Activated CD4-positive, alpha-beta memory T cell treated with anti-CD3 and anti-CD28 coated beads, Interleukin-2, amount 10 ng/mL, durations not matched to agents 7 days and 5 days (primary cell): ENCODE data around the gene CCDC117. TPM values are rescaled to one million over a fixed set of nuclear protein-coding genes. Genes with fewer than 3 reads are reported as not detected.
"Not testable (repeated sequence)": the region's sequence is repeated elsewhere in the genome, so short reads cannot be mapped to it uniquely, and the experiment has no call there.

Experiments
- CTCF ChIA-PET: fragments of 350-600 bp; sonication (Branson Sonifier 250); formaldehyde crosslinking; loops from one replicate; lab custom pipeline; 2021; ENCODE audit warnings: antibody characterized with exemption, inconsistent platforms; lab: Charles Lee
- POLR2A ChIA-PET: fragments of 350-600 bp; sonication (Branson Sonifier 250); formaldehyde crosslinking; loops from one replicate; lab custom pipeline; 2021; ENCODE audit warnings: antibody characterized with exemption; lab: Charles Lee
- DNase-seq: peaks from one replicate; pipeline ENCODE4 v3.0.0-alpha.2; 2020
- H3K27ac Mint-ChIP-seq: one replicate; pipeline ENCODE4 v1.8.0; 2021; ENCODE audit warnings: mild to moderate bottlenecking, mixed read lengths
- H3K27me3 Mint-ChIP-seq: one replicate; pipeline ENCODE4 v1.8.0; 2021; ENCODE audit warnings: mixed read lengths
- H3K36me3 Mint-ChIP-seq: one replicate; pipeline ENCODE4 v1.8.0; 2021; ENCODE audit warnings: low read depth, mixed read lengths
- H3K4me1 Mint-ChIP-seq: one replicate; pipeline ENCODE4 v1.8.0; 2021; ENCODE audit warnings: mixed read lengths
- H3K4me3 Mint-ChIP-seq: one replicate; pipeline ENCODE4 v1.8.0; 2021; ENCODE audit warnings: mild to moderate bottlenecking, mixed read lengths
- H3K9me3 Mint-ChIP-seq: one replicate; pipeline ENCODE4 v1.8.0; 2021; ENCODE audit warnings: mixed read lengths
- total RNA-seq, 2 experiments: library from RNA; stranded (reverse); gene quantifications; one replicate each; pipeline ENCODE4 v1.2.3, GENCODE V29; 2021

CCDC117 gene
- total RNA-seq, 2 experiments from 2014 or later, result 33.6 to 35.2 TPM

DNA sequence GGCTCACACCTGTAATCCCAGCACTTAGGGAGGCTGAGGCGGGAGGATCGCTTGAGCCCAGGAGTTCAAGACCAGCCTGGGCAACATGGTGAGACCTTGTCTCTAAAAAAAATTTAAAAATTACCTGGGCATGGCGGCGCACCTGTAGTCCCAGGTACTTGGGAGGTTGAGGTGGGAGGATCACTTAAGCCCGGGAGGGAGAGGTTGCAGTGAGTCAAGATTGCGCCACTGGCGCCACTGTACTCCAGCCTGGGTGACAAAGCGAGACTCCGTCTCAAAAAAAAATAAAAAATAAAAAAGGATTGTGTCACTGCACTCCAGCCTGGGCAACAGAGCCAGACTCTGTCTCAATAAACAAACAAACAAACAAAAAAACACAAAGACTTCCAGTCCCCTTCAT, 52.0 kb downstream of the CCDC117 start:
- Mint-ChIP-seq H3K4me1 (peaks cover 61% of the 10 kb centered on the region), H3K36me3 (peaks cover 39% of the 10 kb centered on the region)
- H3K27ac Mint-ChIP-seq, H3K9me3 Mint-ChIP-seq, DNase-seq, CTCF ChIA-PET, H3K4me3 Mint-ChIP-seq, H3K27me3 Mint-ChIP-seq: not testable (repeated sequence)
- POLR2A ChIA-PET, result interaction anchor here (18.3 kb wide), 1 partner anchor 28 kb away, joined by 348 read pairs; the partner anchor contains the start of gene XBP1

DNA sequence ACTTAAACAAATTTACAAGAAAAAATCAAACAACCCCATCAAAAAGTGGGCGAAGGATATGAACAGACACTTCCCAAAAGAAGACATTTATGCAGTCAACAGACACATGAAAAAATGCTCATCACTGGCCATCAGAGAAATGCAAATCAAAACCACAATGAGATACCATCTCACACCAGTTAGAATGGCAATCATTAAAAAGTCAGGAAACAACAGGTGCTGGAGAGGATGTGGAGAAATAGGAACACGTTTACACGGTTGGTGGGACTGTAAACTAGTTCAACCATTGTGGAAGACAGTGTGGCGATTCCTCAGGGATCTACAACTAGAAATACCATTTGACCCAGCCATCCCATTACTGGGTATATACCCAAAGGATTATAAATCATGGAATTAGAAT, 53.9 kb downstream of the CCDC117 start:
- Mint-ChIP-seq H3K36me3 (peaks cover 38% of the 10 kb centered on the region), H3K4me1 (peaks cover 52% of the 10 kb centered on the region)
- H3K27ac Mint-ChIP-seq, DNase-seq, H3K4me3 Mint-ChIP-seq, H3K9me3 Mint-ChIP-seq, H3K27me3 Mint-ChIP-seq: not testable (repeated sequence)
- CTCF ChIA-PET, result interaction anchor here (1.5 to 5.0 kb wide), 2 partner anchors 37 to 225 kb away, joined by 3 to 52 read pairs; no protein-coding TSS in a partner anchor
- POLR2A ChIA-PET, result interaction anchor here (2.0 to 18.3 kb wide), 3 partner anchors 8 to 29 kb away, joined by 5 to 348 read pairs (median 25); partner anchors contain the start of gene XBP1

DNA sequence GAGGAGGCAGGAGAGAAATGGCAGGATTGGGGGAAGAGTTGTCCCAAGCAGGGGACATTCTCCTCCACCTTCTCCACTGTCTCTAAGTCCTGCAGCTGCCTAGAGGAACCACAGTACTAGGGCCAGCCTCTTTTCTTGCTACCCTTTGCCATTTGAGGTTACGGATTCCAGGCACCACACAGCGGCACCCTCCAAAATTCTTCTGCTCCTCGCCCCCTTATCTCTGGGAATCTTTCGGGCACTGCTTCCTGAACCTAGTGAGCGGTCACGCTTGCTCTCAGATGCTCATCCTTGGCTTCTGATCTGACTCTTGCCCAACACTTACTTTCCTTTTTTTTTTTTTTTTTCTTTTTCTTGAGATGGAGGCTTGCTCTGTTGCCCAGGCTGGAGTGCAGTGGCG, 54.4 kb downstream of the CCDC117 start:
- Mint-ChIP-seq H3K4me1 (peaks cover 47% of the 10 kb centered on the region), H3K9me3 (no peaks in the 10 kb centered on the region), H3K4me3 (no peak overlapping the region), H3K36me3 (peaks cover 37% of the 10 kb centered on the region), H3K27me3 (no peaks in the 10 kb centered on the region), H3K27ac (no peak overlapping the region)
- CTCF ChIA-PET, result interaction anchor here (4.0 to 5.0 kb wide), 4 partner anchors 16 to 226 kb away, joined by 28 to 54 read pairs (median 48); partner anchors contain the start of gene XBP1
- POLR2A ChIA-PET, result interaction anchor here (2.0 to 18.3 kb wide), 3 partner anchors 8 to 30 kb away, joined by 5 to 348 read pairs (median 25); partner anchors contain the start of gene XBP1
- no peak for DNase-seq

DNA sequence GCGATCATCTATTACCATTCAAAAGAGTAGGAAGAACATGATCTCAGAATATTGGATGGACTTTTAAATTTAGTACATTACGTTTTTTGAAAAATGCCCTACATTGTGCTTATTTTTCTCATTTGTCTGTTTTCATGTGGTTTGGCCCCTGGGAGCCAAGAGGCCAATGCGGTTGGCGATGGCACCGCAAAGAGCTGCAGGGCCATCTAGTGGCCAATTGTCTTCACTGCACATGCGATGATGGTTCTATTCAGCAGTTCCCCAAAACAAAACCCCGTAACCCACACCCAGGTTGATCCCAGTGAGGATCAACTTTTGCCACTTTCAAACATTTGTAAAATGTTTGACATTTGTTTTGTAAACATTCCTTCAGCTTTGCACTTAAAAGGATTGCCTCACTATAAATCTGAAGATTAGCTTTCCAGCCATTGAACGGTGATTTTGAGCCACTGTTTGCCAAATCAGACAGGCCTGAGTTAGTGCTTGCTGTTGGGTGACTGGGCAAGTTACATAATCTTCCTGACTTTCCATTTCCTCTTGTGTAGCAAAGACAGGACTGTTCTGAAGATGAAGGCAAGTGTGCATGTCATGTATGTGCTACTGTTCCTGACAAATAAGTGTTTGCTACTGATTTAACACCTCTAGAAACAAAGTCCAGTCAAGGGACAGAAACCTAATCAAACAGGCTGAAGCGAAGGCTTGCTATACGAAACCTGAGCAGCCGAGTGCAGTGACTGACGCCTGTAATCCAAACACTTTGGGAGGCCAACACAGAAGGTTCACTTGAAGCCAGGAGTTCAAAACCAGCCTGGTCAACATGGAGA, 57.1 kb downstream of the CCDC117 start:
- Mint-ChIP-seq H3K4me1 (peaks cover 40% of the 10 kb centered on the region), H3K27ac (no peak overlapping the region), H3K4me3 (no peak overlapping the region), H3K9me3 (no peaks in the 10 kb centered on the region), H3K36me3 (peaks cover 29% of the 10 kb centered on the region), H3K27me3 (no peaks in the 10 kb centered on the region)
- ChIA-PET CTCF (interaction anchor here (0.9 to 5.0 kb wide), 18 partner anchors 10 to 229 kb away, joined by 3 to 54 read pairs (median 6); partner anchors contain the start of genes CCDC117 and XBP1), POLR2A (interaction anchor here (0.8 to 18.3 kb wide), 5 partner anchors 18 to 229 kb away, joined by 3 to 348 read pairs (median 10); partner anchors contain the start of genes CCDC117 and XBP1)
- DNase-seq, result peak; percentile 84

DNA sequence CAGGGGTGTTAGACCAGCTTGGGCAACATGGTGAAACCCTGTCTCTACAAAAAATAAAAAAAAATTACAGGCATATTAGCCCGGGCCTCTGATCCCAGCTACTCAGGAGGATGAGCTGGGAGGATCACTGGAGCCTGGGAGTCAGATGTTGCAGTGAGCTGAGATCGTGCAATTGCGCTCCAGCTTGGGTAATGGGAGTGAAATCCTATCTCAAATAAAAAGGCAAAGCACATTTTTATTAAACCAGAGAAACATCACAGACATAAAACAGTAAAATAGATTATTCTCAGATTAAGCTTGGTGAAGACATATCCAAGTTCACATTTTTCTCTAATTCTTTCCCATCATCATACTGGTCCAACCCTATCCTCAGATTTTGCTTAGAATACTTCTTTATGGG, 57.9 kb downstream of the CCDC117 start:
- H3K27me3 Mint-ChIP-seq, result no peaks in the 10 kb centered on the region
- H3K9me3 Mint-ChIP-seq, result no peaks in the 10 kb centered on the region
- no peak overlapping the region for H3K4me3 Mint-ChIP-seq
- no peak overlapping the region for H3K27ac Mint-ChIP-seq
- CTCF ChIA-PET, result interaction anchor here (0.6 to 5.0 kb wide), 10 partner anchors 11 to 230 kb away, joined by 3 to 54 read pairs (median 14); partner anchors contain the start of gene XBP1
- POLR2A ChIA-PET, result interaction anchor here (2.4 to 18.3 kb wide), 4 partner anchors 19 to 230 kb away, joined by 8 to 348 read pairs (median 18); partner anchors contain the start of genes CCDC117 and XBP1
- H3K4me1 Mint-ChIP-seq, result peaks cover 36% of the 10 kb centered on the region
- no peak for DNase-seq
- H3K36me3 Mint-ChIP-seq, result peaks cover 25% of the 10 kb centered on the region

DNA sequence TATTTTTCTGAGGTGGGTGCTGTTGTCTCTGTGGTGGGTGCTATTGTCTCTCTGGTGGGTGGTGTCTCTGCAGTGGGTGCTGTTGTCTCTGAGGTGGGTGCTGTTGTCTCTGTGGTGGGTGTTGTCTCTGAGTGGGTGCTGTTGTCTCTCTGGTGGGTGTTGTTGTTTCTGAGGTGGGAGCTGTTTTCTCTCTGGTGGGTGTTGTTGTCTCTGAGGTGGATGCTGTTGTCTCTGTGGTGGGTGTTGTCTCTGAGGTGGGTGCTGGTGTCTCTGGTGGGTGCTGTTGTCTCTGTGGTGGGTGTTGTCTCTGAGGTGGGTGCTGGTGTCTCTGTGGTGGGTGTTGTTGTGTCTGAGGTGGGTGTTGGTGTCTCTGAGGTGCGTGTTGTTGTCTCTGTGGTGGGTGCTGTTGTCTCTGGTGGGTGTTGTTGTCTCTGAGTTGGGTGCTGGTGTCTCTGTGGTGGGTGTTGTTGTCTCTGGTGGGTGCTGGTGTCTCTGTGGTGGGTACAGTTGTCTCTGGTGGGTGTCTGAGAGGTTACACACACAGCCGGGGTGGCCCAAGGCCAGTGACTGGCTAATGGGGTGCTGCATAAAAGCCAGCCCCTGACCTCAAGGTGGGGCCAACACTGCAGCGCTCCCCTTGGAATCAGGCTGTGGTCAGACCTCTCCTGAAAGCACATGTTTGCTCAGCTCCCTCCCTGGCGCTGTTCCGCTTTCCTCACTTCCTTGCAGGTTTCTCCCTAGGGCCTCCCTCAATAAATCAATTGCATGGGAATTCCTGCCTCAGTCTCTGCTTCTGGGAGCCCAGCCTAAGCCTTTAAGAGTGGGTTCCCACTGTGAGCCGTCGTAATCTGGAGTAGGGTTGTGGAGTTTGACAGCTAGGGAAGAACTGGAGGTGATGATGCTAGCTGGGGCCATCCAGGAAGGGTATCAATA, 58.9 kb downstream of the CCDC117 start:
- H3K27me3 Mint-ChIP-seq, result no peaks in the 10 kb centered on the region
- no peak overlapping the region for H3K4me3 Mint-ChIP-seq
- H3K4me1 Mint-ChIP-seq, result peaks cover 33% of the 10 kb centered on the region
- POLR2A ChIA-PET, result interaction anchor here (2.0 to 18.3 kb wide), 3 partner anchors 20 to 231 kb away, joined by 8 to 348 read pairs (median 8); partner anchors contain the start of gene XBP1
- H3K9me3 Mint-ChIP-seq, result no peaks in the 10 kb centered on the region
- CTCF ChIA-PET, result interaction anchor here (0.5 to 5.0 kb wide), 7 partner anchors 32 to 231 kb away, joined by 4 to 54 read pairs (median 7); partner anchors contain the start of gene XBP1
- H3K36me3 Mint-ChIP-seq, result peaks cover 18% of the 10 kb centered on the region
- DNase-seq, result no peak
- no peak overlapping the region for H3K27ac Mint-ChIP-seq

DNA sequence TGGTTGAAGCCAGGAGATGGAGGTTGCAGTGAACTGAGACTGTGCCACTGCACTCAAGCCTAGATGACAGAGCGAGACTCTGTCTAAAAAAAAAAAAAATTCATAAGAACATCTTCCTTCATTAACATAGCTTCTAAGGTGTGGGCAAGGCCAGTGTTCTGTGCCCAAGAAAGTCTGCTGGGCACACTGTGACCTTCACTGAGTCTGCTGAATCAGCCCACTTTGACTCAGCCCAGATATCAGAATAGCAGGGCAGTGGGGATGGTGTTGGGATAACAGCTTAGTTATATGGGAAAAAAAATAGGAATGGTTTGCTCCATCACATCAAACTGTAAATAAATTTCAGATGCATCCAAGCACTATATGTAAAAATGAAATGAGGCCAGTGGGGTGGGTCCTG, 60.2 kb downstream of the CCDC117 start:
- H3K27me3 Mint-ChIP-seq, result no peaks in the 10 kb centered on the region
- POLR2A ChIA-PET, result interaction anchor here (0.9 to 18.3 kb wide), 3 partner anchors 21 to 92 kb away, joined by 3 to 348 read pairs (median 8); partner anchors contain the start of gene XBP1
- no peak overlapping the region for H3K27ac Mint-ChIP-seq
- no peak overlapping the region for H3K4me3 Mint-ChIP-seq
- CTCF ChIA-PET, result interaction anchor here (1.3 kb wide), 2 partner anchors 45 to 232 kb away, joined by 4 read pairs; no protein-coding TSS in a partner anchor
- DNase-seq, result no peak
- H3K36me3 Mint-ChIP-seq, result peaks cover 13% of the 10 kb centered on the region
- H3K4me1 Mint-ChIP-seq, result peaks cover 25% of the 10 kb centered on the region
- no peaks in the 10 kb centered on the region for H3K9me3 Mint-ChIP-seq

DNA sequence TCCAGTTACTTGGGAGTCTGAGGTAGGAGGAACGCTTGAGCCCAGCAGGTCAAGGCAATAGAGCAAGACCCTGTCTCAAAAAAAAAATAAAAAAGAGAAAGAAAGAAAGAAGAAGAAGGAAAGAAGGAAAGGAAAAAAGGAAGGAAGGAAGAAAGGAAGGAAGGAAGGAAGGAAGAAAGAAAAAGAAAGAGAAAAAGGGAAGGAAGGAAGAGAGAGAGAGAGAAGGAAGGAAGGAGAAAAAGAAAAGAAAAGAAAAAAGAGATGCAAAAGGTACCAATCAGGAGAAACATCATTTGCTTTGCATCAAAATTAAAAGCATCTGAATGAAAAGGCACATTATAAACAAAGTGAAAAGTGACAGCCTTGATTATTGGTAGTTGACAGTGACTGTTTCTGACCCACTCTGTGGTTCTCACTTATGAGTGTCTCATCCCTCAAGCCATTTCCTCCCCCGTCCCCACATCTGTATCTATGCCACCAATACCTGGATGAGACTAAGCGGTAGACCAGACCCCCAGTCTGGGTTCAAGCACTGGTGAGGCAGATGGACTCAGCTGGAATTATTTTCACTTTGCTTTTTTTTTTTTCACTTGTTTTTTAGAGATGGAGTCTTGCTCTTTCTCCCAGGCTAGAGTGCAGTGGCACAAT, 60.9 kb downstream of the CCDC117 start:
- H3K36me3 Mint-ChIP-seq, result peaks cover 10% of the 10 kb centered on the region
- ChIA-PET POLR2A (interaction anchor here (2.0 to 18.3 kb wide), 2 partner anchors 22 to 36 kb away, joined by 8 to 348 read pairs; partner anchors contain the start of gene XBP1), CTCF (interaction anchor here (0.6 to 1.3 kb wide), 2 partner anchors 35 to 232 kb away, joined by 3 to 4 read pairs; no protein-coding TSS in a partner anchor)
- DNase-seq, result no peak
- H3K4me1 Mint-ChIP-seq, result peaks cover 22% of the 10 kb centered on the region
- no peaks in the 10 kb centered on the region for H3K27me3 Mint-ChIP-seq
- H3K9me3 Mint-ChIP-seq, result no peaks in the 10 kb centered on the region
- no peak overlapping the region for H3K4me3 Mint-ChIP-seq
- no peak overlapping the region for H3K27ac Mint-ChIP-seq

DNA sequence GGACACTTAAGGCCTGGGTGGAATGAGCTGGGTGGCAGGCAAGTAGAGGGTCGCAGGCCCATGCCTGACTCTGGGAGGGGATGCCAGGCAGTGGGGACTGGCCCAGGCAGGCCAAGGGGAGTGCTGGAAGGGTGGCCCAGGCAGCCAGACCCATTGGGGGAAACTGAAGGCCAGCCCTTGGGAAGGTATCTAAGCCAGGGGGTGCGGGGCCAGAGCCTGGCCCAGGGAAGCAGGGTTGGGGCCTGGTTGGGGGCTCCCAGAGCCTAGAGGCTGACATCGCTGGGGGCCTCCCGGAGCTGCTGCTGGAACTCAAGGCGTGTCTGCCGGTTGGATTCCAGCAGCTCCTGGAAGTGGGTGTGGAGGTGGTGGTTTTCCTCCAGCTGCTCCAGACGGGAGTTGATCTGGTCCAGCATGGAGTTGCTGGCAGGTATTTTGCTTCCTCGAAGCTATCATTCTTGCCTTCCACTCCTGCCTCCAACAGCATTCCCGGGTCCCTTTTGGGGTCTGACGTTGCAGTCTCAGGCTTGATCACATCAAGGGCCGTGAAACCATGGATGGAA, 63.2 kb downstream of the CCDC117 start:
- DNase-seq, result no peak
- no peaks in the 10 kb centered on the region for H3K9me3 Mint-ChIP-seq
- ChIA-PET CTCF (interaction anchor here (0.6 kb wide), 1 partner anchor 24 kb away, joined by 3 read pairs; no protein-coding TSS in a partner anchor), POLR2A (no interaction called here)
- H3K27ac Mint-ChIP-seq, result no peak overlapping the region
- peaks cover 10% of the 10 kb centered on the region for H3K36me3 Mint-ChIP-seq
- peaks cover 11% of the 10 kb centered on the region for H3K4me1 Mint-ChIP-seq
- no peaks in the 10 kb centered on the region for H3K27me3 Mint-ChIP-seq
- H3K4me3 Mint-ChIP-seq, result no peak overlapping the region

DNA sequence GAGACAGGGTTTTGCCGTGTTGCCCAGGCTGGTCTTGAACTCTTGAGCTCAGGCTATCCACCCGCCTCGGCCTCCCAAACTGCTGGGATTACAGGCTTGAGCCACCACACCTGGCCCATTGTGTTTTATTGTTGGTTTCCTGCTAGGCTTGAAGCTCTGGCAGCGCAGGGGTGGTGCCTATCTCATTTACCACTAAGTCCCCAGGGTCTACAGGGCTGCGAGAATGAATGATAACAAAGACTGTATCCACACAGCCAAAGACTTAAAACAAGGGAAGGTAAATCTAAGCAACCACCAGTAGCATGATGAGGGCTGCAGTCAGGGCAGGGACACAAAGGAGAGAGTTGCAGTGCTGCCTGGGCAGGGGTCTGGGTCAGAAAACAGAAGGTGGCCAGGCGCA, 65.1 kb downstream of the CCDC117 start:
- Mint-ChIP-seq H3K4me1 (peaks cover 11% of the 10 kb centered on the region), H3K27ac (no peak overlapping the region), H3K36me3 (no peaks in the 10 kb centered on the region), H3K27me3 (no peaks in the 10 kb centered on the region), H3K4me3 (no peak overlapping the region), H3K9me3 (no peaks in the 10 kb centered on the region)
- ChIA-PET POLR2A (no interaction called here), CTCF (no interaction called here)
- DNase-seq, result no peak
